SU-DHL-6 (cell line): ENCODE measurements around the gene NME3.

Source experiments
- CTCF ChIP-seq: fragments of 200-600 bp; sonication (generic); IDR thresholded peaks from one replicate; pipeline ENCODE4 v1.5.1; 2017; ENCODE audit warnings: antibody characterized with exemption, mild to moderate bottlenecking, low read length, moderate library complexity; ENCODE audit not compliant: insufficient read depth, poor library complexity, severe bottlenecking
- EZH2phosphoT487 ChIP-seq: fragments of 200-600 bp; sonication (generic), shearing (Covaris generic); conservative IDR thresholded peaks from 2 replicates; pipeline ENCODE4 v1.6.1; 2018; ENCODE audit warnings: mild to moderate bottlenecking, antibody characterized with exemption, low read length, moderate library complexity, mixed read lengths

- no peak for TF ChIP-seq CTCF
- TF ChIP-seq EZH2phosphoT487, result no peak
Measured at GRCh38 chr16:1781254-1781653, 9.9 kb upstream of the NME3 start.
